ENCODE results near the gene TDRD10. TPM values are rescaled to one million over a fixed set of nuclear protein-coding genes. Genes with fewer than 3 reads are reported as not detected.
A peak's percentile ranks its signal among the peaks of the same experiment; 100 is the strongest.

The TDRD10 gene
- total RNA-seq, 1 donor from 2014 or later: 27.8 TPM

DNA sequence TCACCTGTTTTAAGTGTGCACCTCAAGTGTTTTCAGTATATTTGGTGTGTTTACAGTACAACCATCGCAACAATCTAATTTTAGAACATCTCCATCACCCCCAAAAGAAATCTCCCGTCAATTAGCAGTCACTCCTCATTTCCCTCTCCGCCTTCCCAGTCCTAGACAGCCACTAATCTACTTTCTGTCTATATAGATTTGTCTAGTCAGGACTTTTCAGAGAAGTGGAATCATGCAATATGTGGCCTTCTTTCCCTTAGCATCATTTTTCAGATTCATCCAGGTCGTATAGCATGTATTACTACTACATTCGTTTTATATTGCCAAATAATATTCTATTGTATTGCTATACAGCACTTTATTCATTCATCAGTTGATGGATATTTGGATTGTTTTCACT lies 1.9 kb downstream of the TDRD10 start:
- DNase-seq (ENCODE audit: low spot score): no peak
- Mint-ChIP-seq H3K36me3 (ENCODE audit: low read depth, unreplicated experiment) (peaks cover 34% of the 10 kb centered on the region), H3K9me3 (ENCODE audit: unreplicated experiment) (no peaks in the 10 kb centered on the region), H3K27ac (ENCODE audit: unreplicated experiment) (peak overlapping the region; percentile 57), H3K4me3 (ENCODE audit: unreplicated experiment) (peak overlapping the region; percentile 84), H3K27me3 (ENCODE audit: unreplicated experiment) (peaks cover 7% of the 10 kb centered on the region), H3K4me1 (ENCODE audit: unreplicated experiment) (peaks cover 42% of the 10 kb centered on the region)
- TF ChIP-seq CTCF (IDR thresholded peaks at IDR 0.05; ENCODE audit: unreplicated experiment): no peak

DNA sequence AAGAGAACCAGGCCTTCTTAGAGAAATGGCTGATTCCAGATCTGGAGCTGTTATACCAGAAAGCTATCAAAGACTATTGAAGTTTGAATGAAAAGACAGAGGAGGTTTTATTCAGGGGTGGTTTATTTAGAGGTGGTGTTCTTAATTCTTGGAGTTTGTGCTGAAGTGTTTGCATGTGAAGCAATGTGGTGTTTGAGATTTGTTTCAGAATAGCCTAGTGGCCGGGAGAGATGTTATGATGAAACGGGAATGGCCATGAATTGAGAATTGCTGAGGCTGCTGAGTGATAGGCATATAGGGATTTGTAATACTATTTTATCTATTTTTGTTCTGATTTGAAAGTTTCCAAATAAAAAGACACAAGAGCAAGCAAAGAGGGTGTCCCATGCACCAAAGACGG lies 10.7 kb downstream of the TDRD10 start:
- H3K9me3 Mint-ChIP-seq (ENCODE audit: unreplicated experiment): no peaks in the 10 kb centered on the region
- H3K4me3 Mint-ChIP-seq (ENCODE audit: unreplicated experiment): no peak overlapping the region
- H3K36me3 Mint-ChIP-seq (ENCODE audit: low read depth, unreplicated experiment): peaks cover 45% of the 10 kb centered on the region
- no peak overlapping the region for H3K27ac Mint-ChIP-seq (ENCODE audit: unreplicated experiment)
- H3K27me3 Mint-ChIP-seq (ENCODE audit: unreplicated experiment): peaks cover 7% of the 10 kb centered on the region
- DNase-seq (ENCODE audit: low spot score): no peak
- no peak for TF ChIP-seq CTCF (IDR thresholded peaks at IDR 0.05; ENCODE audit: unreplicated experiment)
- peaks cover under 1% of the 10 kb centered on the region for H3K4me1 Mint-ChIP-seq (ENCODE audit: unreplicated experiment)

- Mint-ChIP-seq H3K27ac (ENCODE audit: unreplicated experiment) (peak overlapping the region; percentile 24), H3K4me3 (ENCODE audit: unreplicated experiment) (peak overlapping the region; percentile 52), H3K9me3 (ENCODE audit: unreplicated experiment) (no peaks in the 10 kb centered on the region), H3K27me3 (ENCODE audit: unreplicated experiment) (peaks cover 7% of the 10 kb centered on the region), H3K36me3 (ENCODE audit: low read depth, unreplicated experiment) (peaks cover 42% of the 10 kb centered on the region), H3K4me1 (ENCODE audit: unreplicated experiment) (peaks cover under 1% of the 10 kb centered on the region)
- no peak for DNase-seq (ENCODE audit: low spot score)
- no peak for TF ChIP-seq CTCF (IDR thresholded peaks at IDR 0.05; ENCODE audit: unreplicated experiment)
Observed at GRCh38 chr1:154514066-154514553, 12.1 kb downstream of the TDRD10 start.

- Mint-ChIP-seq H3K27ac (ENCODE audit: unreplicated experiment) (no peak overlapping the region), H3K4me3 (ENCODE audit: unreplicated experiment) (no peak overlapping the region), H3K36me3 (ENCODE audit: low read depth, unreplicated experiment) (peaks cover 43% of the 10 kb centered on the region), H3K4me1 (ENCODE audit: unreplicated experiment) (peaks cover 29% of the 10 kb centered on the region), H3K9me3 (ENCODE audit: unreplicated experiment) (no peaks in the 10 kb centered on the region), H3K27me3 (ENCODE audit: unreplicated experiment) (peaks cover 4% of the 10 kb centered on the region)
- TF ChIP-seq CTCF (IDR thresholded peaks at IDR 0.05; ENCODE audit: unreplicated experiment): no peak
- DNase-seq (ENCODE audit: low spot score): no peak
Observed at GRCh38 chr1:154517661-154518060, 15.6 kb downstream of the TDRD10 start.

- H3K27ac Mint-ChIP-seq (ENCODE audit: unreplicated experiment): no peak overlapping the region
- peaks cover 42% of the 10 kb centered on the region for H3K4me1 Mint-ChIP-seq (ENCODE audit: unreplicated experiment)
- TF ChIP-seq CTCF (IDR thresholded peaks at IDR 0.05; ENCODE audit: unreplicated experiment): no peak
- peak overlapping the region; percentile 10 for H3K4me3 Mint-ChIP-seq (ENCODE audit: unreplicated experiment)
- H3K27me3 Mint-ChIP-seq (ENCODE audit: unreplicated experiment): peaks cover 4% of the 10 kb centered on the region
- H3K9me3 Mint-ChIP-seq (ENCODE audit: unreplicated experiment): no peaks in the 10 kb centered on the region
- peaks cover 51% of the 10 kb centered on the region for H3K36me3 Mint-ChIP-seq (ENCODE audit: low read depth, unreplicated experiment)
- no peak for DNase-seq (ENCODE audit: low spot score)
Observed at GRCh38 chr1:154519591-154519991, 17.6 kb downstream of the TDRD10 start.

All from endothelial cell (in vitro differentiated cells).